ENCODE data around the gene TBC1D3B.

DNA sequence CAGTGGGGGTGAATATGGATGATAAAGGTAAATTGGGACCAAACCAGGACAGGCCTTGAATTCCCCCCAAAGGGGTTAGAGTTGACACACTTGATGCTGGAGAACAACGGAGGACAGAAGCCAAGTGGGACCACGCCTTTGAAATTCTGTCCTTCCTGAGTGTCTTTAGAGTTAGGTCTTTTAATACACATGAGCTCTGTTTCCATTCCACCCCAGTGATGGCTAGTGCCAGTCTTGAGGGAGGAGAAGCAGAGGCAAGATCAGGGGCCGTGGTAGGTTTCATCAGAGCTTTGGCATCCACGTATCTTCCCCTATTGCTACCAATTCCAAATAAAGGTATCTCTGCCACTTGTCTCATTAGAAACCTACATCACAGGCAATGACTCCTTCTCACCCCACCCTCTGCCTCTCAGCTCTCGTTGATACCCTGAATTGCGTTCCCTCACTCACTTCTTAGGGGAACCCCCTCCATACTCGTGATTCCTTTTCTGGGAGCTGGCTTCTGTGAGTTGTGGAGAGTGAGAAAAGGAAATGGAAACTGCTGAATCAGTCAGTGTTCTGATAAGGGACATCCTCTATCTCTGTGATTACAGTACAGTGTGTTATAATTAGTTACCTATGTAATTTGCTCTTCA lies 22.5 kb upstream of the TBC1D3B start:
- TF ChIP-seq, protein P1, sequence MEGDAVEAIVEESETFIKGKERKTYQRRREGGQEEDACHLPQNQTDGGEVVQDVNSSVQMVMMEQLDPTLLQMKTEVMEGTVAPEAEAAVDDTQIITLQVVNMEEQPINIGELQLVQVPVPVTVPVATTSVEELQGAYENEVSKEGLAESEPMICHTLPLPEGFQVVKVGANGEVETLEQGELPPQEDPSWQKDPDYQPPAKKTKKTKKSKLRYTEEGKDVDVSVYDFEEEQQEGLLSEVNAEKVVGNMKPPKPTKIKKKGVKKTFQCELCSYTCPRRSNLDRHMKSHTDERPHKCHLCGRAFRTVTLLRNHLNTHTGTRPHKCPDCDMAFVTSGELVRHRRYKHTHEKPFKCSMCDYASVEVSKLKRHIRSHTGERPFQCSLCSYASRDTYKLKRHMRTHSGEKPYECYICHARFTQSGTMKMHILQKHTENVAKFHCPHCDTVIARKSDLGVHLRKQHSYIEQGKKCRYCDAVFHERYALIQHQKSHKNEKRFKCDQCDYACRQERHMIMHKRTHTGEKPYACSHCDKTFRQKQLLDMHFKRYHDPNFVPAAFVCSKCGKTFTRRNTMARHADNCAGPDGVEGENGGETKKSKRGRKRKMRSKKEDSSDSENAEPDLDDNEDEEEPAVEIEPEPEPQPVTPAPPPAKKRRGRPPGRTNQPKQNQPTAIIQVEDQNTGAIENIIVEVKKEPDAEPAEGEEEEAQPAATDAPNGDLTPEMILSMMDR (IDR thresholded peaks at IDR 0.05), result no peak
- TF ChIP-seq POLR2A (IDR thresholded peaks at IDR 0.05), result no peak

Measured in testis (tissue), 2 donors.